GM21529 (cell line): ENCODE results near the gene NELFA.

Experiments
- ATAC-seq: cut with Tn5 transposase; IDR thresholded peaks from one replicate; pipeline ENCODE4 v1.9.1; 2021; ENCODE audit not compliant: unreplicated experiment

The NELFA gene

DNA sequence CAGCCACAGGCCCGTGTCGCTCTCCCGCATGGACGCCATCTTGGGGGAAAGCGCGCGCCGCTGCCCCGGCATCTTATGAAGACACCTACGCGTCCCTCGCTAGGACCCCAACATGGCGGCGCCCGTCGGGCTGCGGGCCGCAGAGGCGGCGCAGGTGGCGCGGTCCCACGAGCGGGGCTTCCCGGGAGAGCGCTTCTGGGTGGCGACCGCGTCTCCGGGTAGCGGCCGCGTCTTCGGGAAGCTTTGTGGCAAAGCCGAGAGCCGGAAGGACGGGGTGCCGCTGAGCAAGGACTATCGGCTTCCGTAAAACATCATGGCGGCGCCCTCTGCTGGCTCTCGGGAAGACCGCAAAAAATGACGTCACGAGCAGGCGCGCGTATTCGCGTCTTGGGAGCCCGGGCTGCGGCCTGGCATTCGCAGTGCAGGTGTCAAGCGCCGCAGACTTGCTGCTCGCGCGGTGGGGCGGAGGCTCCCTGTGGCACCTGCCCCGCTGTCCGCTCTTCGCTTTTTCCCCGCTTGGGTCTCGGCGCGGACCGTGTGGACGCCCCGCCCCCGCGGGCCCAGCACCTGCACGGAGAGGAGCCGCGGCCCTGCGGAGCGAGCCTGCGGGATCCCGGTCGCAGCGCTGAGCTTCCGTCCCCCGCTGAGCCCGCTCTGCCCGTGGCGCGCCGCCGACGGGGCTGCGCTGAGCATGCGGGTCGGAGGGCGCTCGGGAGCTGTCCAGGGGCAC is at the start of gene NELFA:
TSS of gene NELFA (minus strand) at position 54 of the 730 bp plus-strand sequence. CDS start at position 39, 15 bp downstream.
- peak; percentile 77 for ATAC-seq

DNA sequence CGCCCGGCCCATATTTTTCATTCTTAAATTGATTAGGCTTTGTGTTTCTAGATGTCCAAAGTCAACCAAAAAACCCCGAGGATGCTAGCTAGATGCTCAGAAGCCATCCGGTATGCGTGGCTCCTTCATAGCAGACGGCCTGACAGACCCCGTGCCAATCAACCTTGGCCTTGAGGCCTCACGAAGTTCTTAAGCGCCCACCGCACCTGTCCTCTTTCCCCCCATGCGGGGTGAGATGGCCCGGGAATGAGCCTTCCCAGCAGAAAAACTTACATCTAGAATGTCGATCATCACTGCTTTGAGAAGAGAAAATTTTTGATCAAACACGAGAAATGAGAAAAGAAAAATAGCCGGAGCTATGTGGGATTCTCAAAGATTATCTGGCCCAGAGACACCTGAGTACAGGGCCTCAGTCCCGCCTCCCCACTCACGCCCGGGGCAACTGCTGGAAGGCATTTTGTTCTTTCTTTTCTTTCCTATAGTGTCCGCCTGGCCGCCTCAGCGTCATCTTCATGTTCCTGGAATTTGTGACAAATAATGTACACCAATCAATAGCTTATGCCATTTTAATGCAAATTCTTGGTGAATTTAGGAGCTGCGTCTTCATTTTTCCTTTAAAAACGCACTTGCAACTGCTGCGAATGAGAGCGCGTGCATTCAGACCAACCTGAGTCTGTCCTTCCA is 48.8 kb upstream of the NELFA start:
- no peak for ATAC-seq

DNA sequence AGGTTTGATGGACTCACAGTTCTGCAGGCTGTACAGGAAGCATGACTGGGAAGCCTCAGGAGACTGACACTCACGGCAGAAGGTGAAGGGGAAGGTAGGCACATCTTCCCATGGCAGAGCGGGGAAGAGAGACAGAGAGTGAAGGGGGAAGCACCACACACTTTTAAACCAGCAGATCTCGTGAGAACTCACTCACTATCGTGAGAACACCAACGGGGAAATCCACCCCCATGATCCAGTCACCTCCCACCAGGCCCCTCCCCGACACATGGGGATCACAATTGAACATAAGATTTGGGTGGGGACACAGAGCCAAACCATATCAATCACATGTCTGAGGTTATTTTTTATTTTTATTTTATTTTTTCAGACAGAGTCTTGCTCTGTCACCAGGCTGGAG is 45.4 kb upstream of the NELFA start:
- no peak for ATAC-seq

DNA sequence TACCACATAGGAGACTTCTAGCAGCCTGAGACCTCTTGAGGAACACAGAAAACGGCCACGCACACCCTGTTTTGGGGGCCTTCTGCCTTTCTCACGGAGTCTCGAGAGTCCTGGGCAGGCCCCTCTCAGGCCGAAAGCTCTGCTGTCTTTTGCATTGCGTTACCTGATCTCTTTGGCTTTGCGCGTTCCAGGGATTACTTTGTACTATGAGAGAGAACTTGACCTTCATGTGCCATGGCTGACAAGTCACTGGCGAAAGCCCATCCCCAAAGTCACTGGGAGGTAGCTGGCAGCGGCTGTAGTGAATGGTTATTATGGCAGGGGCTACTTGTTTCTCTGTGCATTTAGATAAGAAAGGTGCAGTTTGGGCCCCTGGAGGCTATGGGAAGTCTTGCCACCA is 42.3 kb upstream of the NELFA start:
- no peak for ATAC-seq

DNA sequence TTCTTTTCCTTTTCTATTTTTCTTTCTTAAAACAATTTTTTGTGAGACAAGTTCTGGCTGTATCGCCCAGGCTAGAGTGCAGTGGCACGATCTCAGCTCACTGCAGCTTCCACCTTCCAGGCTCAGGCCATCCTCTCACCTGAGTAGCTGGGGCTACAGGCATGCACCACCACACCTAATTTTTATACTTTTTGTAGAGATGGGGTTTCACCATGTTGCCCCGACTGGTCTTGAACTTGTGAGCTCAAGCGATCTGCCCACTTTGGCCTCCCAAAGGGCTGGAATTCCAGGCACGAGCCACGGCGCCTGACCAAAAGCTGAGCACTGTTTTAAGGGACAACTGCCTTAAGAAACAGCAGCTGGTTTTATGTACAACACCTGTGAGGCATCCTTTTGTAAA is 41.0 kb upstream of the NELFA start:
- no peak for ATAC-seq

DNA sequence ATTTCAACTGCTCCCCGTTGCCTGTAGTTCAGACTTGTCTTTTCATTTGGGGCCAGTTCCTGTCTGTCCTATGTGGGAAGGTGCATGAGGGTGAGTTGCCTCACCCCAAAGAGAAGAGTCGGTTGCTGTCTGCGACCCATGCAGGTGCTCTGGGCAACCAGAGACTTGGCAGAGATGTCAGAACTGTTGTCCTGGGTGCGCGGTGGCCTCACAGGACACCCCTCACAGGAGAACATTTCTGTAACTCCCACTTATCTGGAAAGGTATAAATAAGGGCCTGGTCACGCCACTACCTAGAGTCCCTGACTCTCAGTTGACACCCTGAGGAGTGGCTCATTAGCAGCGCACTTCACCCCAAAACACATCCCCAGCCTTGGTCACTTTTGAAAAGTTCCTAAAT is 40.6 kb upstream of the NELFA start:
- ATAC-seq: no peak

DNA sequence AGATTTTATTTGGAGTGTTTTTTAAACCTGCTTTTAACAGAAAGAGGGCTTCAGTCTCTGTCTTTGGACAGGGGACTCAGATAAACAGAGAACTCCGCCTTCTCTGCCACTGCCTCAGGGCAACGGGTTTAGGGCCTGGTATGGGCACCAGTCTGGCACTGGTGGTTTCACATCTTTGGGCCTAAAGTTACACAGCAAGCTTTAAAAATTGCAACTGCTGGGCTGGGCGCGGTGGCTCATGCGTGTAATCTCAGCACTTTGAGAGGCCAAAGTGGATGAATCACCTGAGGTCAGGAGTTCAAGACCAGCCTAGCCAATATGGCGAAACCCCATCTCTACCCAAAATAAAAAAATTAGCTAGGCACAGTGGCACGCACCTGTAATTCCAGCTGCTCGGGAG is 40.1 kb upstream of the NELFA start:
- ATAC-seq: no peak

DNA sequence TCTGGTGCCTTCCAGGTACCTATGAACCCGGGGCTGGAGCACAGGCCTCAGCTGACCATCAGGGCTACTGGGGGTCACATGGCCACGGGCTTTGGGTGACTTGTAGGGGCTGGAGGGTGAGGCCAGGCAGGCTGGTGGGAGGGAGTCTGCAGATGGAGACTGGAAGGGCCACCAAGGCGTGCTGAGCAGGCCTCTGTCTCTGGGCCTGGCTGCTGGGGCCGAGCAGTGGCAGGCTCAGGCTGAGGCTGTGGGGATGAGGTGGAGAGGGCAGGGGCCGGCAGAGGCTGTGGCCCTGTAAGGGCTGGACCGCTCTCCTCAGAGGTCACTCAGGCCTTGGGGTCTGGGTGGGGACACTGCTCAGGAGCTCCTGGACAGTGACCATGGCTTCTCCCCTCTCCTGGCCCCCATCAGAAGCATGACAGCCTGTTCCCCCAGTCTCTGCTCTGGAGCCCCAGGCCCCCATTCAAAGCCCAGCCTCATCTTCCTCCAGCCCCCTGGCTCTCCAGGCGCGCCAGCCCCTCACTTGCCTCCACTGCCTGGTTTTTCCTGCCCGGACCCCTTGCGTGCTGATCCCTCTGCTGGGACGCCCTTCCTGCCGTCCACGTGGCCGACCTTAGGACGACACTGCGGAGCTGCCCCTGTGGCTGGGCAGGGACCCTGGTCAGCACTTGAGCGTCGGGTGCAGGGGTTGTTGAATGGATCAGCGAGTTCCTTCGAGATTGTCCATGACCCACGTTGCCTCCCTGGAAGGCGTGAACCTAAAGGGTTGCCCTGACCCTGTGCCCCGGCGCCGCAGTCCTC is 39.2 kb upstream of the NELFA start:
- no peak for ATAC-seq

DNA sequence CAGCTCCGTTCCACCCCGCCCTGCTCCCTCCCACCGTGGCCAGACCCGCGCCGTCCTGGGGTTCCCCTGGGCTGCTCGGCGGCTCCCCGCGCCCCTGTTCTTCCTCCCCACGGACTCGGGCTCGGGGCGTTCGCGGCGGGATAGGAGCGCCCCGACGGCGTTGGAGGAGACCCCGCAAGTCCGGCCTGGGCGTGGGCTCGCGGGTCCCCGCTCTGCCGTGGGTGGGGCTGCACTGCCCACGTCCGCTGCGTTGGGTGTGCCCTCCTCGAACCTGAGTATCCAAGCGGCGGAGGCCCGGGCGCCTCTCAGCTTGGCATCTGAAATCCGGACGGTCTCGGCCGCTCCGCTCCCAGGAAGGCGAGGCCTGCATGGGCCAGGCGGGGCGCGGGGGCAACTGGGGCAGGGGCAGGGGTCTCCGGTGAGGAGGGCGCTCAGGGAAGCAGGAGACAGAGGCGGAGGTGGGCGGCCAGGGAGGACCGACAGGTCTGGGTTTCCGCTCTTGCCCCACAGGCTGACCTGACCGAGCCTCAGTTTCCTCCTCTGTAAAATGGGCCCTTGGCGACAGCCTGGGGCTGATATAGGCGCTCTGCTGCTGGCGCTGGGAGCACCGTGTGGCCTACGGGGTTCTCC is 38.4 kb upstream of the NELFA start:
- no peak for ATAC-seq

DNA sequence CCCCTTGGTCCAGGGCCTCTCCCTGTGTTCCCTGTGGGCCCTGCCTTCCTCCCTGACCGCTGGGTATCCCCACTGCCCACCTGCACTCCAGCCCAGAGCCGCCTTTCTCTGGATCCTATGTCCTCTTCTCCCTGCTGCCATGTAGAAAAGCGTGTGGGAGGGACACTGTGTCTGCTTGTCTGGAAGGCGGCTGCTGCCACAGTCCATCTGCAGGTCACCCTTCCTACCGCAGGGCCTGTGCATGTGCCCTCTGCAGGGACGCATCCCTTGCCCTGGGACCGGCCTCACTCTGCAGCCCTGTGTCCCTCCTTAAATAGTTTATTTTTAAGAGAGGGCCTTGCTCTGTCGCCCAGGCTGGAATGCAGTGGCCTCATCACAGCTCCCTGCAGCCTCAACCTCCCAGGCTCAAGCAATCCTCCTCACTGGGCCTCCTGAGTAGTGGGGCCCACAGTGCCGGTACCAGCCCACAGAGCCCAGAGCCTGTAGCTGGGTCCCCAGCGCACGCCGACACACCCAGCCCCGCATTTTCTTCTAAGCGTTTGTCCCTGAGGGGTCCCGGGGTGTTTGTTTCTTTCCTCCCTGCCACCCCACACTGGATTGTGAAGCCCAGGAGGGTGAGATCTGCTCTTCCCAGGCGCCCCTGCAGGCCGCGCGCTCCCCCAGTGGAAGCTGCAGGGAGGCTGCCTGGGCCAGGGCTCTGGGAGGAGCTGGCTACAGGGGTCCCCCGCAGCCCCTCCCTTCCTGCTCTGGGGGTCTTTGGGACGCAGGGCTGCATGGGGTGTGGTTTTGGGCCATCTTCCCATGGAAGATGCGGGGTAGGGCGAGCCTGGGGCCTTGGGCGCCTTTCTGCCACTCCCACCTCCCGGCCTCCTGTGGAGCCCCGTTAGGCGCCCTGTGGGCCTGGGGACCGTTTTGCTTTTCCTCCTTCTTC is 37.5 kb upstream of the NELFA start:
- ATAC-seq: no peak

DNA sequence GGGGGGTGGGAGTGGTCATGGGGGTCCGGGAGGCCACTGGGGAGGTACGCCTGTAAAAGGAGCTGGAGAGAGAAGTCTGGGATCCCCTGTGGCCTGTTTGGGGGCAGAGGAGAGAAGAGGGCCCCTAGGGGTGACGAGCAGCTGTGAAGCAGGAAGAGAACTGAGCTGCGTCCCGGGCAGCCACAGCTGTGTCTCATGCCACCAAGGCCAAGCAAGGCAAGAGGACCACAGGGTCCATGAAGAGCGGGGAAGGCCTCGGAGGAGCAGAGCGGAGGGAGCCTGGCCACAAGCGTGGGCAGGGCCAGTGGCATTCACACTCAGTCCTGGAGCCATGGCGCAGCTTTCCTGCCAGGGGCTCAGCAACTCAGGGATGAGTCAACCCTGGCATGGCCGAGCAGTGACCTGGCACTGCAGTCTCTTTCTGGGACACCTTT is 36.8 kb upstream of the NELFA start:
- ATAC-seq: no peak

DNA sequence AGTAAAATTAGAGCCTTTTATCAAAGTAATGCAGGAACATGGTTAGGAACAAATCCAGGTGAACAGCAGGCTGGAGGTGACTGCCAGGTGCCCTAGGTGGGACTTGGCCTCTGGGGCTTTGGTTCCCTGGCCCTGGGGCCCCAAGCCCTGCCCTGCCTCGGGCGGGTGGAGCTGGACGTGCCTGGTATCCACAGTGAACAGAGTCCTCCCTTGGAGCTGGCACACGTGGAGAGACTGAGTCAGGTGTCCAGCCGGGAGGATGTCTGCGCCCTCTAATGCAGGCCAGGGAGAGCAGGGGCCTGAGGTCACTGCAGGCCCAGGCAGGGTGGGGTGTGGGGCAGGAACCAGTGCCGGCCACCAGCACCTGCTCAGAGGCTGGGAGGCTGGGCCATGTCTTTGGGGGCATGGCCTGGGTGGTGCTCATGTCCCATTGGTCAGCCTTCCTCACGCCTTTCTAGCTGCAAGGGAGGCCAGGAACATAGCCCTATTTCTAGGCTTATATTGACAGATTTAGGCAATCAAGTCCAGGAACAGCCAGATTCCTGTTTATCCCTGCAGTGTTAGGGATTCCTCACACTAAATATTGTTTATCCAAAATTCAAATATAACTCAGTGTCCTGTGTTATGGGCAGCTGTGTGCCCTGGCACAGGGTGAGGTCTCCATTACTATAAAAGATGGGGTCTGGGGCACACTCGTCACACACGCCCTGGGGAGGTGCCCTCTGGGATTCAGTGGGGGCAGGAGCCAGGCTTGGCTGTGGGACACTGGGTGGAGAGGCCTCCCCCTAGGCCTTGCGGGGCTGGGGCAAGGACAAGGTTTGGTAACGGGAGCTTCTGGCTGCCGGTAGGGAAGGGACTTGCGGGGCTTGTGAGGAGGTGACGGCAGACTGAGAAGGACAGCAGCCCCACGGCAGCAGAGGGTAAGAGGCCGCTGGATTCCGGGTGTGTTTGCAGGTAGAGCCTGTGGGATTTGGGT is 36.1 kb upstream of the NELFA start:
- no peak for ATAC-seq

DNA sequence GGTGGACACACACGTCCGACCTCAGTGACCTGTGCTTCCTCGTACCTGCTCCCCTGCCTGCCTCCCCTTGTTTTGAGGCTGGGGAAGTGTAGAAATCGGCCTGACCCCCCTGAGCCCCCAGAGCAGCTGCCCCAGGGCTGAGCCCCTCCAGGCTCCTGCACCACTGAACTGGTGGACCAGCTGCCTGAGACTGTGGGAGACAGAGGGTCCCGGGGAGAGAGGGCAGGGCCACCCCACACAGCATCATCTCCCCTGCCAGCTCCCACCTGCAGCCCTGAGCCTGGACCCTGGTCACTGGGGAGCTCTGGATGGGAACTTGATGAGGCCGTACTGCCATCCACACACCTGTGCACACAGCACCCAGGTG is 35.3 kb upstream of the NELFA start:
- no peak for ATAC-seq

DNA sequence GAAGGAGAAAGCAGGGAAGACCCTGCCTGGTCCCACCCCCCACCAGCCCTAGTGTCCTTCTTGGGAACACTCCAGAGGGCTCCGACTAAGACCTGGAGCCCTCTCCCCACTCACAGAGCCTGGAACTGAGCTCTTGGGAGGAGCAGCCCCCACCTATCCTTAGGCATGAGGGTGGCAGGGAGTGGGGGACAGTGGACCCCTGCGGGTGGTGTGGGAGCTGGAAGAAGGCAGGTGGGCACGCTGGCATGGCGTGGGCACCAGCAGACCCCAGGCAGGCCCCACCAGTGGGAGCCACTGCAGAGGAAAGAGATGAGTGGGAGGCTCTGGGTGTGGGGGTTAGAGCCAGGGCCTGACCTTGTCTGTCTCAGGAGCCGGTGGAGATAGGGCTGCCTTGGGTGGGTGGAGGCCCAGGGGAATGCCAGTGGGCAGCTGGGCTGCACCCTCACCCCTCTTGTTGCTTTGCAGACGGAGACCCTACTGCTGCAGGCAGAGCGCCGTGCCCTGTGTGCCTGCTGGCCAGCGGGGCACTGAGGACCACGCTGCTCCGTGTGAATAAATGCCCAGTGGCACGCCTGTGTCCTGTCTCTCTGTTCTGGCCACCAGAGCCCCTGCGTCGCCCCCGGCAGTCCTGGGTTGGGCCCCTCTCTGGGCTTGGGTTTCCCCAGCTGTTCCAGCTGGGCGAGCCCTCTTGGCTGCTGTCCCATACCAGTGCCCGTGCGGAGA is 34.8 kb upstream of the NELFA start:
- no peak for ATAC-seq

DNA sequence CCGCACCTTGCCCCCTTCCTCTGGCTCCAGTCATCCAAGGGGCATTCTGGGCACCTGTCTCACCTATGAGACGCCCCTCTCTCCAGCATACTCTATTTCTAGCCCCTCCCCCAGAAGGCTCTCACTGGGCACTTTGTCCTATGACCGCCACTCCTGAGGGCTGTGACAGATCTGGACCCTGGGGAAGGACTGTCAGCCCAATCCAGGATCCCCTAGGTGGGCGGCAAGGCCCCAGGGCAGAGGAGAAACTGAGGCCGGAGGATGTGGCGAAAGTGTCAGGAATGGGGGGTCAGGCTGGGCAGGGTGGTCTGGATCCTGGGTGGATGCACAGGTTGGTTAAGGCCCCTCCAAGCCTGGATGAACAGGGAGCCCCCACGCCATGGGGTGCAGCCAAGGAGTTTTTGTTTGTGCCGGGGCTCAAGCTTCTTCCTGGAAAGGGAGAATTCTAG is 34.2 kb upstream of the NELFA start:
- no peak for ATAC-seq

DNA sequence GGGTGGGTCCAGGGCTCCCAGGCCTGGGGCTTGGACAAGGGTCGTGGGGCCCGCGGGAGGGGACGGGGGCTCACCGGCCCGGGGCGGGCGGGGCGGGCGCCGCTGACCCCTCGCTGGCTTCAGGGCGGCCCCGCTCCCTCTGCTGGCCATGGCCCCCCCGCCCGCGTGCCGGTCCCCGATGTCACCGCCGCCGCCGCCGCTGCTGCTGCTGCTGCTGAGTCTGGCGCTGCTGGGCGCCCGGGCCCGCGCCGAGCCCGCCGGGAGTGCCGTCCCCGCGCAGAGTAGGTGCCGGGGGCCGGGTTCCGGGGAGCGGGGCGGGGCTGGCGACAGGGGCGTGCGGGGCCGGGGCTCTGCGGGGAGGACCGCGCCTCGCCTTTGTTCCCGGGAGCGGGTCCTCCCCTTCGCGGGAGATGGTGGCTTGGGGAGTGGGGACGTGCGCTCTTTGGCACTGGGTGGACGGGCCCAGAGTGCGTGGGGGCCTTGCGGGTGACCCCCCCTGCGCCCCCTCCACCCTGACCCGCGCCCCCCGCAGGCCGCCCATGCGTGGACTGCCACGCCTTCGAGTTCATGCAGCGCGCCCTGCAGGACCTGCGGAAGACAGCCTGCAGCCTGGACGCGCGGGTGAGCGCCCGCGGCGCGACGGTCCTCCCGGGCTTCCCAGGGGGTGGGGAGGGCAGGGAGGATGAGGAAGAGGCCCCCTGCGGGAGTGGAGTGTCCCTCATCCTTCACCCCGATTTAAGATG is 33.6 kb upstream of the NELFA start:
- ATAC-seq: no peak

DNA sequence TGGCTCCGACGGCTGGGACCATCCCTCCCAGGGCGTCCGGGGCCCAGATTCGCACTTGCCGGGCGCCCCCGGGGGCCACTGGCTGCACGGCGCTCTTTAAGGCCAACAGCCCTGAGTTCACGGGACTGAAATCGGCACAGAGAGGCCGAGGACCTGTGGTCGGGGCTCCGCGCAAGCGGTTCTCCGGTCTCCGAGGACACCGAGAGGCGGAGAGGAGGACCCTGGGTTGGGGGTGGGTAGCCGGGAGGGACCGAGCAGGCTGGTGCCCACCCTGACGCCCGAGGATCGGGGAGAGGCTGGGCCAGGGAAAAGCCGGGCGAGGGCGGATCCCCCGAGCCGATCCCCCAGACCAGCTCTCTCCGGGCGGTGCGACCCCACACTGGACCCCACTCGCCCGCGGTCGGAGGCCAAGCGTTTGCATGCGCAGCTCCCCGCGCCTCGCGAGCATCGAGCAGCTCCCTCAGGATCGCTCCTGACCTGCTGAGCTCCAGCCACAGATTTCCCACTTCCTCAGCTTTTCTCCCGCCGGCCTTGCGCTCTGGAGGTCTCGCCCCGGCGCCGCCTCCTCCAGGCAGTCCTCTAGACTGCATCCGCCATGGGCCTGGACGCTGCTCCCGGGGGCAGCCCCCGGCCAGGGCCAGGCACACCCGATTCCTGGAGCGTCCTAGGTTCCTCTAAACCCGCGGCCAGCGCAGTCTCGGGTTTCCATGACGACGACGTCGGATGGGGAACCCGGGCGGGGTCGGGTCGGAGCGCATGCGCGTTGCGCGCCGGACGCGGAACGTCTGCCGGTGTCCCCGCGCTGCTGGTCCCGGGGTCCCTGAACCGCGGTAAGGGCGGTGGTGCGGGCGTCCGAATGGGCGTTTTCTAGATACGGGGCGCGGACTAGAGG is 32.7 kb upstream of the NELFA start:
- no peak for ATAC-seq
